Measurements from ENCODE around the gene PDE6D.

GRCh38 chr2:231752061-231752460 lies 29.0 kb downstream of the PDE6D start:
- TF ChIP-seq CTCF (conservative IDR thresholded peaks at IDR 0.05 in 1 of 2, IDR thresholded peaks at IDR 0.05 in 1 of 2; ENCODE audit: extremely low read depth in 1 of 2, insufficient read depth in 1 of 2, low read depth in 1 of 2, low read length in 2 of 2) = no peak
- TF ChIP-seq EZH2 (IDR thresholded peaks at IDR 0.05; ENCODE audit: borderline replicate concordance, low read length) = no peak

Measured in mammary epithelial cell (primary cell).